HEK293T (cell line): ENCODE data around the gene CFAP92.

ENCODE experiments used
- FOXA1 ChIP-seq: fragments of 450-650 bp; IDR thresholded peaks from 2 replicates; pipeline ENCODE4 v1.6.1; 2016; ENCODE audit warnings: mild to moderate bottlenecking
- SP1 ChIP-seq: fragments of 450-650 bp; IDR thresholded peaks from 2 replicates; pipeline ENCODE4 v1.6.1; 2017

DNA sequence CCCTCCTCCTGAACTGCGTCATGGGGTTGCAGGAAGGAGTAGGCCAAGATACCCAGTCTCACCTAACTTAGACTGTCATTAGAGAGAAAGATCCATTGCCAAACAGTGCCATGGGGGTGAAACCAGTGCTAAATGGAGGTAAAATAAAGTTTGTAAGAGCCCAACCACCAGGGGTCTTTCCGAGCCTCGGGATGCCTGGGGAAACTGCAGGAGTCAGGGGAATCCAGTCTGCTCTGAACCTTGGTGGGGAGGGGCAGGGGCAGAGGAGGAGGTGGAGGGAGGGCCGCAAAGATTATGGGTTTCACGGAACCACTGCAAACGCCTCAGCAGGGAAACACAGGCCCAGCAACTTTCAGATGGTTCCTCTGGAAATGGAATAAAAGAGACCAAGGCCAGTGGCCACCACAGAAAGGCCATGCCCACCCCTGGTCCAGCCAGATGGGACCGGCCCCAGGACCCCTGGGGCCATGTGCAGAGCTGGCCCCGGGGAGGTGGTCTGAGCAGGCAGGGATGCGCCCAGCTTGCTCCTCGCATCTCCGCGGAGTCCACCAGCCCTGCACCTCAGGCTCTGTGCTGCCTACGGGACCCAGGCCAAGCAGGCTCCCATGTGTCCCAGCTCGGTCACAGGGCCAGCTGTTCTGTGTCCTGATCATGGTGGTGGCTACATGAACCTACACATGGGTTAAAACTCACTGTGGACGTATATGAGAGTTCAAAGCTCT lies 46.9 kb upstream of the CFAP92 start:
- TF ChIP-seq SP1, result no peak
- TF ChIP-seq FOXA1, result no peak
